ENCODE results near the gene SPINDOC.
"Not testable (repeated sequence)": the region's sequence is repeated elsewhere in the genome, so short reads cannot be mapped to it uniquely, and the experiment has no call there.

The SPINDOC gene

GRCh38 chr11:63800921-63801320 is 12.3 kb upstream of the SPINDOC start:
- TF ChIP-seq CTCF (IDR thresholded peaks at IDR 0.05; ENCODE audit: low read depth, low read length), result no peak
- no peak overlapping the region for H3K27ac ChIP-seq
- H3K9me3 ChIP-seq (ENCODE audit: severe bottlenecking), result no peaks in the 10 kb centered on the region
- no peaks in the 10 kb centered on the region for H3K36me3 ChIP-seq
- no peak overlapping the region for H3K4me3 ChIP-seq (ENCODE audit: low read depth, low read length)
- no peaks in the 10 kb centered on the region for H3K27me3 ChIP-seq (ENCODE audit: insufficient read depth, low read depth, severe bottlenecking)
- no peak for DNase-seq

- Histone ChIP-seq H3K36me3 (no peaks in the 10 kb centered on the region), H3K27ac (no peak overlapping the region), H3K9me3 (ENCODE audit: severe bottlenecking) (no peaks in the 10 kb centered on the region), H3K4me3 (ENCODE audit: low read depth, low read length) (no peak overlapping the region), H3K27me3 (ENCODE audit: insufficient read depth, low read depth, severe bottlenecking) (no peaks in the 10 kb centered on the region)
- no peak for DNase-seq
- no peak for TF ChIP-seq CTCF (IDR thresholded peaks at IDR 0.05; ENCODE audit: low read depth, low read length)
Measured at GRCh38 chr11:63802637-63803414, 10.4 kb upstream of the SPINDOC start.

DNA sequence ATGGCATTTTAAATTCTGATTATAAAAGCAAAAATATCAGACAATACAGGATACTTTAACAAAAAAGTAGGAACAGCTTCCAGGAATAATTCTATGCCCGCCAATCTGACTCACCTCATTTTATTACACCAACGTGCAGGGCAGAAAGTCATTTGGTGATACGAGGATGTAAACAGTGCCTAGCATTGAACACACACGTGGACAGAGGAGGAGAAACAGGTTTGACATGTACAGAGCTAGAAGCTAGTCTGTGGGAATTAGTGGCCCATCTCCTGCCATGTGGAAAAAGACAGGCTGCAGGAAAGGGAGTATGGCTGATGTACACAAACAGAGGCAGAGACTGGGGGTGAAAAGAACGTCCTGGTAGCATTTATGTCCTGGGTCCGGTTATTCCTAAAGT is 9.0 kb upstream of the SPINDOC start:
- no peak for DNase-seq
- H3K27me3 ChIP-seq (ENCODE audit: insufficient read depth, low read depth, severe bottlenecking), result no peaks in the 10 kb centered on the region
- H3K27ac ChIP-seq, result no peak overlapping the region
- H3K9me3 ChIP-seq (ENCODE audit: severe bottlenecking), result no peaks in the 10 kb centered on the region
- no peaks in the 10 kb centered on the region for H3K36me3 ChIP-seq
- no peak for TF ChIP-seq CTCF (IDR thresholded peaks at IDR 0.05; ENCODE audit: low read depth, low read length)
- H3K4me3 ChIP-seq (ENCODE audit: low read depth, low read length), result no peak overlapping the region

- H3K36me3 ChIP-seq, result no peaks in the 10 kb centered on the region
- no peak overlapping the region for H3K27ac ChIP-seq
- DNase-seq, result no peak
- H3K4me3 ChIP-seq (ENCODE audit: low read depth, low read length), result no peak overlapping the region
- TF ChIP-seq CTCF (IDR thresholded peaks at IDR 0.05; ENCODE audit: low read depth, low read length), result no peak
- H3K9me3 ChIP-seq (ENCODE audit: severe bottlenecking), result no peaks in the 10 kb centered on the region
- H3K27me3 ChIP-seq (ENCODE audit: insufficient read depth, low read depth, severe bottlenecking), result no peaks in the 10 kb centered on the region
Measured at GRCh38 chr11:63805844-63806415, 7.3 kb upstream of the SPINDOC start.

GRCh38 chr11:63810383-63810782 is 2.9 kb upstream of the SPINDOC start:
- not testable (repeated sequence) for H3K27me3 ChIP-seq (ENCODE audit: insufficient read depth, low read depth, severe bottlenecking); H3K36me3 ChIP-seq; H3K4me3 ChIP-seq (ENCODE audit: low read depth, low read length); H3K27ac ChIP-seq; DNase-seq; H3K9me3 ChIP-seq (ENCODE audit: severe bottlenecking)

DNA sequence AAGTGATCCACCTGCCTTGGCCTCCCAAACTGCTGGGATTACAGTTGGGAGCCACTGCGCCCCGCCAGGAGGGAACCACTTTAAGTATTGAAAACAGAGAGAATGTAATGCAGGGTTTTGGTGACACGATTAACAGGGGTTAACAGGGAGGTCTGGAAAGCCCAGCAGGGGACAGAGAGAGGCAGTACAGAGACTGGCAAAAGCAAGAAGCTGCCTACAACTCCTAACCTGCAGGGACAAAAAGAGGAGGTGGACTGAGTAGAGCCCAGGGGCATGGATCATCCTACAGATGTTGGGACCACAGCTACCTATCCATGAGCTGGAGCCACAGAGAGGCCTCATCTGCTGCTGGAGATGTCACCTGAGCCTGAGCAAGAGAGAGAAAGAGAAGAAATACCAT is 1.7 kb upstream of the SPINDOC start:
- DNase-seq, result no peak
- H3K27ac ChIP-seq, result no peak overlapping the region
- no peaks in the 10 kb centered on the region for H3K27me3 ChIP-seq (ENCODE audit: insufficient read depth, low read depth, severe bottlenecking)
- no peaks in the 10 kb centered on the region for H3K9me3 ChIP-seq (ENCODE audit: severe bottlenecking)
- no peak overlapping the region for H3K4me3 ChIP-seq (ENCODE audit: low read depth, low read length)
- H3K36me3 ChIP-seq, result peaks cover 18% of the 10 kb centered on the region
- no peak for TF ChIP-seq CTCF (IDR thresholded peaks at IDR 0.05; ENCODE audit: low read depth, low read length)

All from WERI-Rb-1 (cell line).